Suprapubic skin (tissue), 4 donors: ENCODE measurements around the gene POLR3A. TPM values are rescaled to one million over a fixed set of nuclear protein-coding genes. Genes with fewer than 3 reads are reported as not detected.

ENCODE experiments used
- DNase-seq, 2 donors: peaks; one replicate each; pipeline ENCODE4 v3.0.0-alpha.2; 2019; ENCODE audit warnings: low spot score in 2 of 2
- H3K27ac ChIP-seq: fragments of 200-600 bp; sonication (generic); one replicate; pipeline ENCODE4 v1.5.1; 2019
- H3K27me3 ChIP-seq: fragments of 200-600 bp; sonication (generic); one replicate; pipeline ENCODE4 v1.5.1; 2019
- H3K36me3 ChIP-seq: fragments of 200-600 bp; sonication (generic); one replicate; pipeline ENCODE4 v1.5.1; 2019
- H3K4me1 ChIP-seq: fragments of 200-600 bp; sonication (generic); one replicate; pipeline ENCODE4 v1.5.1; 2019
- H3K4me3 ChIP-seq: fragments of 200-600 bp; sonication (generic); one replicate; pipeline ENCODE4 v1.5.1; 2019; ENCODE audit warnings: mild to moderate bottlenecking
- H3K9me3 ChIP-seq: fragments of 200-600 bp; sonication (generic); one replicate; pipeline ENCODE4 v1.5.1; 2019
- EP300 ChIP-seq: sonication (generic); formaldehyde crosslinking; IDR thresholded peaks from one replicate; pipeline ENCODE4 v1.6.1; 2017; ENCODE audit warnings: antibody characterized with exemption
- POLR2A ChIP-seq, 2 donors: fragments of 450-650 bp; IDR thresholded peaks; one replicate each; pipeline ENCODE4 v1.6.1; 2017; ENCODE audit warnings: antibody characterized with exemption in 2 of 2, mild to moderate bottlenecking in 2 of 2, moderate library complexity in 2 of 2
- POLR2AphosphoS5 ChIP-seq, 3 donors: sonication (generic); formaldehyde crosslinking; IDR thresholded peaks; one replicate each; pipeline ENCODE4 v1.6.1; 2017; ENCODE audit warnings: antibody characterized with exemption in 3 of 3
- WGBS: methylation state at CpG from one replicate; pipeline ENCODE4 v1.1.5; 2018; 5-methylcytosine and 5-hydroxymethylcytosine counted together
- total RNA-seq, 4 donors: library from RNA; depleted of rRNA; stranded (reverse); fragments of >200 nt; gene quantifications; one replicate each; pipeline ENCODE4 v1.1.0, GENCODE V29; 2016
- TF ChIP-seq, protein P1 (sequence below), 2 donors: fragments of 200-600 bp in 1 of 2; fragments of 450-650 bp in 1 of 2; sonication (generic) in 1 of 2; IDR thresholded peaks; one replicate each; pipeline ENCODE4 v1.5.1; 2016 to 2019; ENCODE audit warnings: antibody characterized with exemption in 2 of 2, mild to moderate bottlenecking in 1 of 2, moderate library complexity in 1 of 2

The POLR3A gene
- total RNA-seq, 4 donors from 2014 or later = 9.7 to 18.3 (median 12.8) TPM

DNA sequence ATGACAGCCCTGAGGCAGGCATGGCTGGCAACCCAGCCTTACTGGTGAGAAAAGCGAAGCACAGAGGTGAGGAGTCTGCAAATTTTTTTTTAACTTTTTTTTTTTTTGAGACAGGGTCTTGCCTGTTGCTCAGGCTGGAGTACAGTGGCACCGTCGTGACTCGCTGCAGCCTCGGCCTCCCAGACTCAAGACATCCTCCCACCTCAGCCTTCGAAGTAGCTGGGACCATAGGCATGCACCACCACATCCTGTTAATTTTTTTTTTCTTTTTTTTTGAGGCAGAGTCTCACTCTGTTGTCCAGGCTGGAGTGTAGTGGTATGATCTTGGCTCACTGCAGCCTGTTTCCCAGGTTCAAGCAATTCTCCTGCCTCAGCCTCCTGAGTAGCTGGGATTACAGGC is 67.6 kb downstream of the POLR3A start:
- DNase-seq = no peak
- peaks cover 12% of the 10 kb centered on the region for H3K4me1 ChIP-seq

DNA sequence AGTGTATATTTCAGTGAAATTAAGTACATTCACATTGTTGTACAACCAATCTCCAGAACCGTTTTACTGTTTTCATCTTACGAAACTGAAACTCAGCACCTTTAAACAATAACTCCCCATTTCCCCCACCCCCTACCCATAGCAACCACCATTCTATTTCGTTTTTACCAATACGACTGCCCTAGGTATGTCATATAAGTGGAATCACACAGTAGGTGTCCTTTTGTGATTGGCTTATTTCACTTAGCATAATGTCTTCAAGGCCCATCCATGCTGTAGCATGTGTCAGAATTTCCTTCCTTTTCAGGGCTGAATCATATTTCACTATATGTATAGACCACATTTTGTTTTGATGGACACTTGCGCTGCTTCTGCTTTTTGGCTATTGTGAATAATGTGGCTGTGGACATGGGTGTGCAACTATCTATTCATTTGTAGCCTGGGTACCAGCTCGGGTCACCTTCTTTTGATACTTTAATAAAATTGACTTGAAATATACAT is 68.4 kb downstream of the POLR3A start:
- no peaks in the 10 kb centered on the region for H3K9me3 ChIP-seq
- peaks cover 12% of the 10 kb centered on the region for H3K4me1 ChIP-seq
- DNase-seq = no peak
- TF ChIP-seq, protein P1, sequence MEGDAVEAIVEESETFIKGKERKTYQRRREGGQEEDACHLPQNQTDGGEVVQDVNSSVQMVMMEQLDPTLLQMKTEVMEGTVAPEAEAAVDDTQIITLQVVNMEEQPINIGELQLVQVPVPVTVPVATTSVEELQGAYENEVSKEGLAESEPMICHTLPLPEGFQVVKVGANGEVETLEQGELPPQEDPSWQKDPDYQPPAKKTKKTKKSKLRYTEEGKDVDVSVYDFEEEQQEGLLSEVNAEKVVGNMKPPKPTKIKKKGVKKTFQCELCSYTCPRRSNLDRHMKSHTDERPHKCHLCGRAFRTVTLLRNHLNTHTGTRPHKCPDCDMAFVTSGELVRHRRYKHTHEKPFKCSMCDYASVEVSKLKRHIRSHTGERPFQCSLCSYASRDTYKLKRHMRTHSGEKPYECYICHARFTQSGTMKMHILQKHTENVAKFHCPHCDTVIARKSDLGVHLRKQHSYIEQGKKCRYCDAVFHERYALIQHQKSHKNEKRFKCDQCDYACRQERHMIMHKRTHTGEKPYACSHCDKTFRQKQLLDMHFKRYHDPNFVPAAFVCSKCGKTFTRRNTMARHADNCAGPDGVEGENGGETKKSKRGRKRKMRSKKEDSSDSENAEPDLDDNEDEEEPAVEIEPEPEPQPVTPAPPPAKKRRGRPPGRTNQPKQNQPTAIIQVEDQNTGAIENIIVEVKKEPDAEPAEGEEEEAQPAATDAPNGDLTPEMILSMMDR (IDR thresholded peaks at IDR 0.05) = no peak
- no peak for TF ChIP-seq POLR2A (IDR thresholded peaks at IDR 0.05)
- TF ChIP-seq POLR2AphosphoS5 (IDR thresholded peaks at IDR 0.05) = no peak
- no peak overlapping the region for H3K4me3 ChIP-seq
- H3K36me3 ChIP-seq = no peaks in the 10 kb centered on the region
- H3K27me3 ChIP-seq = no peaks in the 10 kb centered on the region
- no peak overlapping the region for H3K27ac ChIP-seq
- WGBS = 78% methylated on average over 6 of the region's 6 CpGs

More for the DNA sequence above, 67.6 kb downstream of the POLR3A start:
- Histone ChIP-seq H3K27me3 (no peaks in the 10 kb centered on the region), H3K27ac (no peak overlapping the region), H3K36me3 (no peaks in the 10 kb centered on the region), H3K9me3 (no peaks in the 10 kb centered on the region), H3K4me3 (no peak overlapping the region)
- WGBS = 92% methylated on average over 6 of the region's 6 CpGs
- TF ChIP-seq POLR2AphosphoS5 (IDR thresholded peaks at IDR 0.05) (no peak), EP300 (no peak), POLR2A (IDR thresholded peaks at IDR 0.05) (no peak)
- TF ChIP-seq, protein P1 (IDR thresholded peaks at IDR 0.05) = no peak

GRCh38 chr10:77959887-77960455 is 69.3 kb downstream of the POLR3A start:
- no peak overlapping the region for H3K4me3 ChIP-seq
- peaks cover 12% of the 10 kb centered on the region for H3K4me1 ChIP-seq
- DNase-seq = no peak
- H3K36me3 ChIP-seq = no peaks in the 10 kb centered on the region
- TF ChIP-seq POLR2A (IDR thresholded peaks at IDR 0.05) = no peak
- TF ChIP-seq EP300 = no peak
- TF ChIP-seq, protein P1 (IDR thresholded peaks at IDR 0.05) = no peak
- TF ChIP-seq POLR2AphosphoS5 (IDR thresholded peaks at IDR 0.05) = no peak
- H3K27me3 ChIP-seq = no peaks in the 10 kb centered on the region
- H3K27ac ChIP-seq = peak overlapping the region; percentile 13
- 87% methylated on average over 8 of the region's 8 CpGs for WGBS
- no peaks in the 10 kb centered on the region for H3K9me3 ChIP-seq

DNA sequence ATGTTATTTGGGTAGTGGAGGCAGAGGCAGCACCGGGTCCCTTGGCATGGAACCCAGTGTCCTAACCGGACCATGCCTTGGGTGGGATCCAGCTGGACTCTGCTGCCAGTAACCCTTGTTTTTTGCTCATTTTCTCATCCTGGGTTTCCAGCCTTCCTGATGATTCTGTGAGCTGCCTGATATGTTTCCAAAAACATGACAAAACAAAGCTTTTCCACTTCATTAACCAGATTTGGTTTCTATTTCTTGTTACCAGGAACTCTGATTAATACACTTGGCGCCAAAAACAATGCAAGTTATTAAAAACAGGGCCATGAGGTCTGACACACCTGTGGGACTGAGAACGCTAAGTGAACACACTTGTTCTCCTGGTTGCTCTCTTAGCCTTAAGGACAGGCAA is 69.9 kb downstream of the POLR3A start:
- Histone ChIP-seq H3K27ac (peak overlapping the region; percentile 13), H3K9me3 (no peaks in the 10 kb centered on the region), H3K36me3 (no peaks in the 10 kb centered on the region), H3K27me3 (no peaks in the 10 kb centered on the region), H3K4me3 (no peak overlapping the region), H3K4me1 (peaks cover 12% of the 10 kb centered on the region)
- no peak for DNase-seq
- TF ChIP-seq EP300 (no peak), POLR2AphosphoS5 (IDR thresholded peaks at IDR 0.05) (no peak), POLR2A (IDR thresholded peaks at IDR 0.05) (no peak)
- TF ChIP-seq, protein P1 (IDR thresholded peaks at IDR 0.05) = no peak
- WGBS = 26% methylated on average over 4 of the region's 4 CpGs

- H3K4me1 ChIP-seq = peaks cover 12% of the 10 kb centered on the region
- WGBS = 92% methylated on average over 1 of the region's 1 CpG
These were observed 74.2 kb downstream of the POLR3A start for GRCh38 chr10:77955136-77955535.

More at GRCh38 chr10:77955136-77955535, 74.2 kb downstream of the POLR3A start:
- no peak overlapping the region for H3K4me3 ChIP-seq
- H3K27me3 ChIP-seq = no peaks in the 10 kb centered on the region
- H3K9me3 ChIP-seq = peaks cover 8% of the 10 kb centered on the region
- no peaks in the 10 kb centered on the region for H3K36me3 ChIP-seq
- no peak for DNase-seq
- H3K27ac ChIP-seq = no peak overlapping the region
- TF ChIP-seq, protein P1 (IDR thresholded peaks at IDR 0.05) = no peak
- TF ChIP-seq POLR2AphosphoS5 (IDR thresholded peaks at IDR 0.05) (no peak), EP300 (no peak), POLR2A (IDR thresholded peaks at IDR 0.05) (no peak)
